HG03565 (cell line): Measurements from ENCODE around the gene OSBPL10.
"Not testable (repeated sequence)": the region's sequence is repeated elsewhere in the genome, so short reads cannot be mapped to it uniquely, and the experiment has no call there.

Experiments
- ATAC-seq: cut with Tn5 transposase; IDR thresholded peaks from one replicate; pipeline ENCODE4 v1.9.1; 2021; ENCODE audit warnings: mild to moderate bottlenecking, moderate library complexity; ENCODE audit not compliant: unreplicated experiment

OSBPL10 gene, protein sequence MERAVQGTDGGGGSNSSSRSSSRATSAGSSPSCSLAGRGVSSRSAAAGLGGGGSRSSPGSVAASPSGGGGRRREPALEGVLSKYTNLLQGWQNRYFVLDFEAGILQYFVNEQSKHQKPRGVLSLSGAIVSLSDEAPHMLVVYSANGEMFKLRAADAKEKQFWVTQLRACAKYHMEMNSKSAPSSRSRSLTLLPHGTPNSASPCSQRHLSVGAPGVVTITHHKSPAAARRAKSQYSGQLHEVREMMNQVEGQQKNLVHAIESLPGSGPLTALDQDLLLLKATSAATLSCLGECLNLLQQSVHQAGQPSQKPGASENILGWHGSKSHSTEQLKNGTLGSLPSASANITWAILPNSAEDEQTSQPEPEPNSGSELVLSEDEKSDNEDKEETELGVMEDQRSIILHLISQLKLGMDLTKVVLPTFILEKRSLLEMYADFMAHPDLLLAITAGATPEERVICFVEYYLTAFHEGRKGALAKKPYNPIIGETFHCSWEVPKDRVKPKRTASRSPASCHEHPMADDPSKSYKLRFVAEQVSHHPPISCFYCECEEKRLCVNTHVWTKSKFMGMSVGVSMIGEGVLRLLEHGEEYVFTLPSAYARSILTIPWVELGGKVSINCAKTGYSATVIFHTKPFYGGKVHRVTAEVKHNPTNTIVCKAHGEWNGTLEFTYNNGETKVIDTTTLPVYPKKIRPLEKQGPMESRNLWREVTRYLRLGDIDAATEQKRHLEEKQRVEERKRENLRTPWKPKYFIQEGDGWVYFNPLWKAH

DNA sequence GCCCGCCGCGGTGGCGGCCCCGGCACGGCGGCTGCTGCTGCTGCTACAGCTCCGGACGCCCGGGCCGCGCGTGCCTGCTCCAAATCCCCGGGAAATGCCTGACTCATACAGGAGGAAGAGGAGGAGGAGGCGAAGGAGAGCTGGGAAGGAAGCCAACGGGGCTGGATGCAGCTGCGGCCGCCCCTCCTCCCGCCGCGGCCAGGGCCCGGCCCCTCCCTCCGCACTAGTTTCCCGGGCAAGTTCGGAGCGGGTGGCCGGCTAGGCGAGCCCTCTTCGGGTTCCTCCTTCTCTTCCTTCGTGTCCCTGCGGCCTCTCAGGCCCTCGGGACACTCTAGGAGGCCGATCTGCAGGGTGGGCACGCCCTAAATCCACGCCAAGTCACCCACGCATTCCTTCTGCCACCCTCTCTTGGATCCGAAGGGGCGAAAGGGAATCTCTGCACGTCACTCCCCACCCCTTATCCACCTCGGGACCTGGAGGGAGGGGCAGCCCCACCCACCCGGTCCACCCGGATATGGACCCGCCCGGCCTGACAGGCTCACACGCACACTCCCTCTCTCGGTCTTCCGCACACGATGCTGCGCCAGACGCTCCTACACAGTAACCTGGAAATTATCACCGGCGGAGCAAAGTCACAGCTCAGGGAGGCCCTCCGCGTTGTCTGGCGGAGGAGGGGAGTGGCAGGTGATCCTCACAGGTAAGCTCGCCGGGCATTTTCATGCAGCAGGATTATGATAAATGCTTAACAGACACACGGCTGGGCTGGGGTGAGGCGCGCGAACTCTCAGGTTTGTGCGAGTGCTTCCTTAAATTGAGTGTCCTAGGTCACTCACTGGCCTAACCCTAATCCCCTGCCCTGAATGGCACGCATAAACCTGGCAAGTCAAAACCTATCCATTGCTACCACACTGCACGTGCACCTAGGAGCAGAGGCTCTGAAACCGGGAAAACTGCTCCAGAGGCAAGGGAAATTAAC is at the start of gene OSBPL10, which contains the start of gene ZNF860:
TSS of gene OSBPL10 (minus strand) at position 57 of the 976 bp plus-strand sequence. CDS start 83 bp downstream, outside the sequence.
TSS of gene ZNF860 (plus strand) at position 545 of the 976 bp plus-strand sequence. CDS start 7,330 bp downstream, outside the sequence.
- no peak for ATAC-seq

DNA sequence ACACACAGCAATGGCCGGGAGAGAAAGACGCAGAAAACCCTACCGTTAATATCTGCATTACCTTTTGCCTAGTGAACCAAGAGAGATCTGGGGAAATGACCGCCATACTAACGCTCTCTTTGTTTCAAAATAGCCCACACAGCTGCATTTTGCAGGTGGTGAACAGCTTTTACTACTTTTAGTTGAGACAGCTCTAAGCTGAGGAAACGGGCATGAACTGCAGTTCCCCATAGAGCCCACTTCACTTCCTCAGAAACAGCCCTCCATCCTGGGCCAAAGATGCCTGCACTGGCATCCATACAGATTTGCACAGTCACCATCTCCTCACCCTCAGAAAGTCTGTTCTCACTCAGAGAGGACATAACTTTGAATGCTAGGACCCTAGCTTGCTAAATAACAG is 45.5 kb upstream of the OSBPL10 start:
- no peak for ATAC-seq

DNA sequence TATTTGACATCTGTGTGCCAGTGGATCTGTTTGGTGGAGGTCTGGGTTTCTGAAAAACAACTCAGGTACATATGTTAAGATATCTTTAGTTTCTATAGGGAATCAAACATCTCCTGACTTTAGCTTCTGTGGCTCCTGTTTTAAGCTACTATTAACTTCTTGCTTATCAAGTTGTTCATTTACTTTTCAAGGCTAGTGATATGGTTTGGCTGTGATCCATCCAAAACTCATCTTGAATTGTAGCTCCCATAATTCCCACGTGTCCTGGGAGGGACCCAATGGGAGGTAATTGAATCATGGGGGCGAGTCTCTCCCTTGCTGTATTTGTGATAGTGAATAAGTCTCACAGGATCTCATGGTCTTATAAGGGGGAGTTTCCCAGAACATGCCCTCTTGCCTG is 41.9 kb upstream of the OSBPL10 start:
- no peak for ATAC-seq

DNA sequence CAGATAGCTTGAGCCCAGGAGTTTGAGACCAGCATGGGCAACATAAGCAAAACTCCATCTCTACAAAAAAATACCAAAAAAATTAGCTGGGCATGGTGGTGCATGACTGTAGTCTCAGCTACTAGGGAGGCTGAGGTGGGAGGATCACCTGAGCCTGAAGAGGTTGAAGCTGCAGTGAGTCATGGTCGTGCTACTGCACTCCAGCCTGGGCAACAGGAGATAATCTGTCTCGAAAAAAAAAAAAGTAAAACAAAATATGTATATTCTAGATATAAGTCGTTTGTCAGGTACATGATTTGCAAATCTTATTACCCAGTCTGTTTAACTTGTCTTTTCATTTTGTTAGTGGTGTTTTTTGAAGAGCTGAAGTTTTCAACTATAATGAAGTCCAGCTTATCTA is 40.7 kb upstream of the OSBPL10 start:
- ATAC-seq = no peak

DNA sequence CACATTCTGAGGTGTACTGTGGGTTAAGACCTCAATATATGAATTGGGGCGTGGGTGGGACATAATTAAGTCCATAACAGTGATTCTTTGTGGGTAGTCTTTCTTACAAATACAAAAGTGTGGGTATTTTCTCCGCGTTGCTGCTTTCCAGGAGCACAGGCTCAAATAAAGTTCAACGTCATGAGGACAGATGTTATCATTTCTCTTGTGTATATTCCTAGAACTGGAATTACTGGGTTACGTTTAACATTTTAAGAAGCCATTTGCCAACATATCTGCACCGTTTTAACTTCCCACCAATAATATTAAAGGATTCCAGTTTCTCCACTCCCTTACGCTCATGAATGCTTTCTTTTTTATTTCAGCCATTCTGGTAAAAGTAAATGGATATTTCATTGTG is 40.1 kb upstream of the OSBPL10 start:
- ATAC-seq = no peak

DNA sequence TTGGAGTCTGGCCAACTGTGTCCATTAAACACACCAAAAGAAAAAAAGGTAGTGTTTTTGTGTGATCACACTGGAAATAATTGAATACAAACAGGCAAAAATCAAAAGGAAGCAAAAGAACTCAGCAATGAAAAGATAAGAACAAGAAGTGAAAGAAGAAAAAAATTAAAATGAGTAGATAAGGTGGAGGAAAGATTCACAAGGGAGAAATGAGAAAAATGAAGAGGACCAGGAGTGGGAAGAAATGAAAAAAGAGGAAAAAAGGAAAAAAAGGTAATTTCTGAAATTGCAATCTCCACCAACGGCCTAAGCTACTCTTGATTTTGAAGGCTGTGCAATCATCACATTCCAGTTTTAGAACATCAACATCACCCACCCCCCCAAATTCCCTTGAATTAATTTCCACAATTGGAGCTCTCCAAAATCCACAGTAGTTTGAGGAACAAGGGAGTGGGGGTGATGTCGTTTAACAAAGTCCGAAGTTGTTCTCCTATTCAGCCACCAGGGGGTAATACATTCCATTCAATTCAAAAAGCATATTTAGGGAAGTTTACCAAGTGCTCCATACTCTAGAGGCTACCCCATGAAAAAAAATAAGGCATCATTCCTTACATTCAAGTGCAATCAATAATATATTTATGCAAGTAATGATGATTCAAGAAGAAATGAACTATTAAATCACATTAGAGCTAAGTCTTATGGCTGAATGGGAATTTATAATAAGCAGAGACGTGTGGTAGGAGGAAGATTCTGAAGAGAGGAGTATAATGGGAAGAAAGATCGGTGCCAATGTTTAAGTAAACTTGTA is 37.9 kb upstream of the OSBPL10 start:
- no peak for ATAC-seq

DNA sequence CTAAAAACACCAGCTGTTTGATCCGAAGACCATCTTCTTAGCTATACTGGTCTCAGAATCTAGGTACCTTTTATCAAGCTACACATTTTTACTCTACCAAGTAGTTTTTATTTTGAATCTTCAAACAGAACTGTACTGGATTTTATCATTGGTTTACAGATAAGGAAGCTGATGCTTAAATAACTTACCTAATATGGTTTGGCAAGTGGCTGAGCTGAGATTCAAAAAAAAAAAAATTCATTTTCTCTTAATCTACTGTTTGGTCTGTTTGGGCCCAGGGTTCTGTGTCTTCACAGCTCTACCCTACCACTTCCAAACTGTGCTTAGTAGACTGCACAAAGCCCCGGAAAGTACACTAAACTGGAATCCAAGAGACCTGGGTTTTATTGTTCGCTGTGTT is 36.2 kb upstream of the OSBPL10 start:
- no peak for ATAC-seq

DNA sequence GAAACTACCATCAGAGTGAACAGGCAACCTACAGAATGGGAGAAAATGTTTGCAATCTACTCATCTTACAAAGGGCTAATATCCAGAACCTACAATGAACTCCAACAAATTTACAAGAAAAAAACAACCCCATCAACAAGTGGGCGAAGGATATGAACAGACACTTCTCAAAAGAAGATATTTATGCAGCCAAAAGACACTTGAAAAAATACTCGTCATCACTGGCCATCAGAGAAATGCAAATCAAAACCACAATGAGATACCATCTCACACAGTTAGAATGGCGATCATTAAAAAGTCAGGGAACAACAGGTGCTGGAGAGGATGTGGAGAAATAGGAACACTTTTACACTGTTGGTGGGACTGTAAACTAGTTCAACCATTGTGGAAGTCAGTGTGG is 34.6 kb upstream of the OSBPL10 start:
- not testable (repeated sequence) for ATAC-seq

DNA sequence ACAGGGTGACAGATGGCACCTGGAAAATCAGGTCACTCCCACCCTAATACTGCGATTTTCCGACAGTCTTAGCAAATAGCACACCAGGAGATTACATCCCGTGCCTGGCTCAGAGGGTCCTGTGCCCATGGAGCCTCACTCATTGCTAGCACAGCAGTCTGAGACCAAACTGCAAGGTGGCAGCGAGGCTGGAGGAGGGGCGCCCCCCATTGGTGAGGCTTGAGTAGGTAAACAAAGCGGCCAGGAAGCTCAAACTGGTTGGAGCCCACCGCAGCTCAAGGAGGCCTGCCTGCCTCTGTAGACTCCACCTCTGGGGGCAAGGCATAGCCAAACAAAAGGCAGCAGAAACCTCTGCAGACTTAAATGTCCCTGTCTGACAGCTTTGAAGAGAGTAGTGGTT is 29.6 kb upstream of the OSBPL10 start:
- not testable (repeated sequence) for ATAC-seq

DNA sequence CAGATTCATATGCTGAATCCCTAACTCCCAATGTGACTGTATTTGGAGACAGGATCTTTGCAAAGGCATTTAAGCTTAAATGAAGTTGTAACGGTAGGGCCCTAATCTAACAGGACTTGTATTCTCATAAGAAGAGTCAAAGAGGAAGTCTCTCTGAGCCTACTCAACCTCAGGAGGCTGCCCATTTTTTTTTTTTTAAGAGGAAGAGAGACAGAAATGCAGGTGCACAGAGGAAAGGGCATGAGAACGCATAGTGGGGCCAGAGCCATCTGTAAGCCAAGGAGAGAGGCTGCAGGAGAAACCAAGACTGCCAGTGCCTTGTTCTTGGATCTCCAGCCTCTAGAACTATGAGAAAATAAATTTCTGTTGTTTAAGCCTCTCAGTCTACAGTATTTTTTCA is 28.9 kb upstream of the OSBPL10 start:
- no peak for ATAC-seq

DNA sequence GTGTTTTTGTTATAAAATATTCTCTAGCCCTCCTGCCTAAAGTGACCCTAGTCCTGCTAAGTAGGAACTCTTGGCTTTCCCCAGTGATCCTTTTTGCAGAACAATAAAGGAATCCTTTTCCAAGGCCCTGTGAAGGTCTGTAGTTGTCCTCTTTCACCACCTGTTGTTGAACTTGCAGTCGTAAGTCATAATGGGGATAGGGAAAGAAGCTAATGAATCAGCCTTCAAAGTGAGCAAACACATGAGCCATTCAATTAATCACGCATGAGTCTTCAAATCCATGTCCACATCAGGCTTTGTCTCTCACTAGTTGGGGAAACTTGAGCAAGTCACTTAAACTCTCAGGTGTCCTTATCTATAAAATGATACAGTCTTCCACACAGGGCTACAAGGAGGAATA is 28.0 kb upstream of the OSBPL10 start:
- no peak for ATAC-seq

DNA sequence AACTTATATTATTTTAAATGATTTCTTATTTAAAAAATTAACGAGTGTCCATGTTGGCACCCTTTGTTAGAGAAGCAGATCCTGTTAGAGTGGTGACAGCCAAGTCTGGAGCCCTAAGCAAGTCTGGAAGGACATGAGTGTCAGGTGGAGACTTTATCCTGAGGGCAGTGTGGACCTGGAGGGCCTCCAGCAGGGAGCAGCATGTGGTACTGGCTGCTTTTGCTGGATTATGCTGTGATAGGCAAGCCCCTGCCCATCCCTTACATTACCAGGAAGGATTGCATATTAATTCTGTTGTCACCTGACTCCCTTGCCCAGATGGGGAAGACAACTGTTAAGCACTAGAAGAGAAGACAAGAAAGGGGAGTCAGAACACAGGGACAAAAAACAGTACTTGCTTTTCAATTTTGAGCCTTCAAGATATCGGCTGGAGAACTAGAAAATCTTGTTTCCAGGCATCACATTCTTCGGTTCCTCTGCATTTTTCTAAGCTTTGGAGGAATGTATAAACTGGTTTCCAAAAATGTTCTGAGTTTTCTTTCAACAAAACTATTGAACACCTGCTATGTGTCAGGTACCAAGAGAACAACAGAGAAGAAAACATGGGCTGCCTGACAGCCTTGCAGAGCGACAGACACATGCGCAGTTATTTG is 23.2 kb upstream of the OSBPL10 start:
- no peak for ATAC-seq

DNA sequence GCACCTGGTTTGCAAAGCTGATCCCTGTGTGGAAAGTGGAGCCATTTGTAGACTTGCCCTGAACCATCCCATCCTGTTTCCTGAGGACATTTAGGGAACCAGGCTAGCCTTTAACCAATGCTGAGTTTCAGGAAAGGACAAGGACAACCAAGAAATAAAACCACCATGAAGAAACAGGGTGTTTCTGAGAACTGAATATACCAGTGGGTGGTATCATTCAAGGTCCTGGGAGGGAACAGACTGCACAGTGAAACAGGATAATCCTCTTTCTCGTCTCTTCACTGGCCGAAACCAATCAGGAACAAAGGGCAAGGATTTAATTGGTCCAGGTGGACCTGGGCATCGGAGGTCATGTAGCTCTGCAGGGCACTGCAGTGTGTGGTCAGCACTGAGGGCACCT is 22.3 kb upstream of the OSBPL10 start:
- no peak for ATAC-seq

DNA sequence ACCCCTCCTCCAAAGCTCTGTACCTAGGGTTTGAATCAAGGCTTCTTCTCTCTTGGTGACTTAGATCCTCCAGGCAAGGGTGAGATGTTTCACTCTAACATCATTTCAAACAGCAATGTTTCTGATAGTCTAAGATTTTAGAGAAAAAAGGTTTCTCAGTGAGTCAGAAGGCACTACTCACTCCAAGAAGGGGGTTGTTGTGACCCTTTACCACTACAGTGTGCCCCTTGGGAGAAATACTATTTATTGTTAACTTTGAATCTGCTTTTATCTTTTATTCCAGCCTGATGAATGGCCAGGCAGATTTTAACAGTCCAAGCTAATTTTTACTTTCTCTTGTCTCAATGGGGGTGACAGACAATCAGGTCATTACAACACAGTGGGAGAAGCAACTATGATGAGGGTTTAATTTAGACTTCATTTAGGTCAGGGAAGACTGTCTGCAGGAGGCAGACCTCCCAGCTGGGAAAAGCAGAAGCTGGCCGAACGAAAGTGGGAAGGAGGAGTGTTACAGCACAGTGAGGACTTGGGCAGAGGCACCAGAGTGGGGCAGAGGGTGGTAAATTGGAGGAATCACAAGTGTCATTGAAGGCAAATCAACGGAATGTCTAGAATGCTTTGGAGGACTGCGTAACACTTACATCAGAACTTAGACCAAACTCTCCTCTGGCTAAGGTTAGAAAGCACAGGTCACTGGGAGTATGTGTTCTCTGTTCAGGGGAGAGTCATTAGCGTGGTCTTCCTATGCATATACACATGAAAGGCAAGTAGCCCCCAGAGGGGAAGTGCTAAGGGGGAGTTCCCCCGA is 21.7 kb upstream of the OSBPL10 start:
- no peak for ATAC-seq

DNA sequence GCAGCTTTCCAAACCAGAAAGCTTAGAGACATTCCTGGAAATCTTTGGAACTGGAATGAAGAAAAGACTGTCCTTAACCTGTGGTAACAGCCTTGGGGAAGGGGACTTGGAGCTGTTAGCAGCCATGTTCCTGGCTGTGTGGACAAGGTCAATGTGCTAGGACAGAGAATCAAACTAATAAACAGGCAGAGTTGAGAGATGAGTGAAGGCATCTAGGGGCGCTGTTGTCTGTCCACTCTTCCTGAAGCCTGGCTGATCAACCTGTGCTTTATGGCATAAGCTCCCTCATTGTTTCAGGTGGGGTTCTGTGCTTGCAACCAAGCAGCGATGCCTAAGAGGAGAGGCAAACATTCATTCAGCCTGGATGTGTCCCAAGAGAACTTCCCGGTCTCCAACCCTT is 19.8 kb upstream of the OSBPL10 start:
- no peak for ATAC-seq

DNA sequence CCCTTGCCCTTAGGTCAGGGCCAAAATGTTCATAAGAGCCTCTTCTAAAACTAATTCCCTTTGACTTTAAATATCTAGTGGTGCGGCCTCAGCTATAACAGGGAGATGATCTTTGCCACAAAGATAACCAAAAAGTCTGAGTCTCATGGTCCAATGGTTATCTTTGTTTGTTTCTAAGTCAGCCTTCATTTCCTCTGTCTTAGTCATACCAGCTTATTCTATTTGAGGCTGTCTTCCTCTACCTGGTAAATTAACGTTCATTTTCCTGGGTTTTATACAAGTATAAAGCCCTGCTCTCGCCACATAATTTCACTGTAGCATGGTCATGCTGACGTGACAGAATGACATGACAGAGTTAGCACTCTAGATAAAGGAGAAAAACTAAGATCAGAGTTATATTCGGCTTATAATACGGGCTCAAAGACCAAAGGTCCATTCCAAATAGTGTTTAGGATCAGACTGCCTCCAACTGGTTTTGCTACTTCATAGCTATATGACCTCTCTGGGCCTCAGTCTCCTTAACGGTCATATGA is 18.9 kb upstream of the OSBPL10 start:
- ATAC-seq = peak; percentile 61

DNA sequence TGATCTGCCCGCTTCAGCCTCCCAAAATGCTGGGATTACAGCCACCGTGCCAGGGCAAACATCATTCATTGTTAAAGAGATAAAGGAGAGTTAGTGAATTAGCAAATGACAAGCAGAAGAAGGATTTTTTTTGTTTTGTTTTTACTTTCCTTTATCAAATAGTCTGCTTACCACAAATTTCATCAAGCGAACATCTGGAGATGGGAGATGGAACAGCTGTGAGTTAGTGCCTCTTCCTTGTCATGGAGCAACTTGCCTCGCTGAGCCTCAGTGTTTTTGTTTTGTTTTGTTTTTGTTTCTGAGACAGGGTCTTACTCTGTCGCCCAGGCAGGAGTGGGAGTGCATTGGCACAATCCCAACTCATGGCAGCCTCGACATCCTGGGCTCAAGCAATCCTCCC is 16.4 kb upstream of the OSBPL10 start:
- no peak for ATAC-seq

DNA sequence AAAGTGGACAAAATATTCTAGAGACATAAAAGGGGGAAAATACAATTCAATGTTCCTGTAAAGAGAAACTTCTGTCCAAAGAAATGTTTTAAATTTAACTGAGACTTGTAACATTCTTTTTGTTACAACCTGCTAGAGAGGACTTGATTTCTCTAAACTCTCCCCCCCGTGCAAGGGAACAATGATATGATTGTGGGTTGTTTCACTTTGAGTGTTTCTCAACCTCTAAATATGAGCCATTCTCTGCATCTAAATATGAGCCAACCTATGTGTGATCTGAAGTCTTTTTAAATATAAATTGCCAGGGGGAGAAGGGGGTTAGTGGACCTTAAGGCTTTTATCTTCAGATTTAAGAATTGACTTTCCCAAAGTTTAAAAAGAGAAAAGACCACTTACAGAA is 15.1 kb upstream of the OSBPL10 start:
- ATAC-seq = peak; percentile 70
